Lung (tissue), 12 donors: ENCODE results near the gene PYGO2. TPM values are rescaled to one million over a fixed set of nuclear protein-coding genes. Genes with fewer than 3 reads are reported as not detected.
A peak's percentile ranks its signal among the peaks of the same experiment; 100 is the strongest.

Experiments
- ATAC-seq: fragments of 200-7000 bp; cut with Tn5 transposase; one replicate; pipeline ENCODE4 v1.9.1; 2020; ENCODE audit warnings: moderate number of reproducible peaks; ENCODE audit not compliant: insufficient read depth, low FRiP score
- DNase-seq, 3 donors: peaks; one replicate each; pipeline ENCODE4 v3.0.0-alpha.2; 2013 to 2017
- H3K27ac ChIP-seq, 2 donors: one replicate each; pipeline ENCODE4 v1.5.1; 2013; ENCODE audit warnings: mild to moderate bottlenecking in 2 of 2, moderate library complexity in 2 of 2, control low read depth in 1 of 2, inconsistent platforms in 1 of 2, low read depth in 1 of 2, low read length in 1 of 2
- H3K27me3 ChIP-seq, 3 donors: one replicate each; pipeline ENCODE4 v1.5.1; 2013; ENCODE audit warnings: low read length in 2 of 3; ENCODE audit not compliant: control insufficient read depth in 3 of 3, insufficient read depth in 3 of 3
- H3K36me3 ChIP-seq, 4 donors: one replicate each; pipeline ENCODE4 v1.5.1; 2013; ENCODE audit warnings: low read length in 4 of 4, mild to moderate bottlenecking in 1 of 4, moderate library complexity in 1 of 4; ENCODE audit not compliant: control insufficient read depth in 4 of 4, insufficient read depth in 4 of 4
- H3K4me1 ChIP-seq, 5 donors: one replicate each; pipeline ENCODE4 v1.5.1; 2013; ENCODE audit warnings: low read length in 5 of 5, mild to moderate bottlenecking in 2 of 5, moderate library complexity in 1 of 5; ENCODE audit not compliant: control insufficient read depth in 5 of 5, insufficient read depth in 5 of 5
- H3K4me3 ChIP-seq: one replicate; pipeline ENCODE4 v1.5.1; 2013; ENCODE audit warnings: mild to moderate bottlenecking, control low read depth, moderate library complexity
- H3K9ac ChIP-seq, 2 donors: one replicate each; pipeline ENCODE4 v1.5.1; 2013; ENCODE audit warnings: low read length in 2 of 2, control low read depth in 1 of 2; ENCODE audit not compliant: insufficient read depth in 1 of 2
- H3K9me3 ChIP-seq, 4 donors: one replicate each; pipeline ENCODE4 v1.5.1; 2013; ENCODE audit warnings: low read length in 3 of 4, mild to moderate bottlenecking in 1 of 4, moderate library complexity in 1 of 4; ENCODE audit not compliant: control insufficient read depth in 4 of 4, insufficient read depth in 3 of 4
- CTCF ChIP-seq: IDR thresholded peaks from 2 replicates; pipeline ENCODE4 v1.5.1; 2012; ENCODE audit warnings: mild to moderate bottlenecking; ENCODE audit errors: control extremely low read depth, extremely low read depth
- whole genome bisulfite sequencing, 2 donors: extraction: QIAGEN DNeasy Blood & Tissue Kit; methylation state at CpG; one replicate each; pipeline ENCODE4 v1.1.7; 2013; 5-methylcytosine and 5-hydroxymethylcytosine counted together
- polyA plus RNA-seq, 2 donors: library from polyadenylated mRNA; stranded (reverse); fragments of 200-250 nt; gene quantifications; one replicate each; pipeline ENCODE4 v1.2.1, GENCODE V29; 2013
- total RNA-seq, 2 donors: library from RNA; depleted of rRNA in 1 of 2; stranded (reverse); fragments of >200 nt in 1 of 2; gene quantifications; one replicate each; pipeline ENCODE4 v1.2.1, GENCODE V29; 2014 to 2021
- donor health status: control.
- donor health status: control.
- donor health status: Bipolar disorder and iron deficiency.
- donor health status: healthy.
- donor health status: DM: yes; HTN: yes; CAD: no.

The PYGO2 gene
- total and polyA plus RNA-seq, 4 donors, result 14.6 to 25.2 (median 20.0) TPM

- Histone ChIP-seq H3K27ac (peak overlapping the region in 1 of 2 donors; percentile 1), H3K9ac (peak overlapping the region in 1 of 2 donors; percentile 38), H3K4me1 (peaks cover 10 to 35% (median 22%) of the 10 kb centered on the region in 5 donors), H3K27me3 (no peaks in the 10 kb centered on the region), H3K36me3 (peaks cover 0 to 9% (median 8%) of the 10 kb centered on the region in 4 donors), H3K4me3 (no peak overlapping the region), H3K9me3 (no peaks in the 10 kb centered on the region)
- TF ChIP-seq CTCF, result no peak
- DNase-seq, result no peak
- WGBS, 2 donors, result 60 to 64% methylated on average over 9 of the region's 9 CpGs
- ATAC-seq, result no peak
Measured at GRCh38 chr1:154957091-154957657, 4.4 kb downstream of the PYGO2 start.

GRCh38 chr1:154956544-154956941 is 5.0 kb downstream of the PYGO2 start:
- DNase-seq, result peak in 1 of 3 donors; percentile 52
- ATAC-seq, result no peak
- H3K27ac ChIP-seq, result peak overlapping the region; percentile 70 to 87

GRCh38 chr1:154955718-154956543 is 5.7 kb downstream of the PYGO2 start, which contains the start of gene PBXIP1:
PBXIP1 (minus strand) TSS chr1:154956099; CDS start chr1:154953721, 2,378 bp downstream.
- ATAC-seq (peak; percentile 82), DNase-seq (peak; percentile 92 to 98 (median 98))
- Histone ChIP-seq H3K27ac (peak within 1 kb of the TSS; percentile 72 to 87), H3K4me1 (peaks cover 10 to 31% (median 22%) of the 10 kb centered on the region in 5 donors), H3K9me3 (no peaks in the 10 kb centered on the region), H3K9ac (peak within 1 kb of the TSS; percentile 65 to 79), H3K4me3 (peak within 1 kb of the TSS; percentile 25), H3K36me3 (peaks cover 0 to 11% (median 9%) of the 10 kb centered on the region in 4 donors), H3K27me3 (no peaks in the 10 kb centered on the region)
- 0% methylated on average over 18 of the region's 18 CpGs for WGBS, 2 donors
- TF ChIP-seq CTCF, result no peak

More at GRCh38 chr1:154956544-154956941, 5.0 kb downstream of the PYGO2 start:
- Histone ChIP-seq H3K9ac (peak overlapping the region; percentile 65 to 77), H3K27me3 (no peaks in the 10 kb centered on the region), H3K9me3 (no peaks in the 10 kb centered on the region), H3K36me3 (peaks cover 0 to 9% (median 8%) of the 10 kb centered on the region in 4 donors), H3K4me1 (peaks cover 10 to 34% (median 22%) of the 10 kb centered on the region in 5 donors), H3K4me3 (peak overlapping the region; percentile 25)
- no peak for TF ChIP-seq CTCF
- WGBS, 2 donors, result 20 to 24% methylated on average over 6 of the region's 6 CpGs
